HEK293T (cell line): ENCODE data around the gene MYO15A.

Experiments used
- CTCF ChIA-PET: fragments of 350-600 bp; formaldehyde crosslinking; extraction: SDS; loops from one replicate; lab custom pipeline; 2021; ENCODE audit warnings: antibody characterized with exemption, inconsistent platforms; lab: Yijun Ruan, JAX
- POLR2A ChIA-PET: fragments of 350-600 bp; formaldehyde crosslinking; extraction: SDS; loops from one replicate; lab custom pipeline; 2020; ENCODE audit warnings: antibody characterized with exemption, inconsistent platforms; lab: Yijun Ruan, JAX
- DNase-seq: peaks from one replicate; pipeline ENCODE4 v3.0.0; 2012; ENCODE audit warnings: mixed read lengths; ENCODE audit errors: extremely low spot score
- ARNT ChIP-seq: fragments of 450-650 bp; IDR thresholded peaks from 2 replicates; pipeline ENCODE4 v1.6.1; 2017; ENCODE audit warnings: mild to moderate bottlenecking
- BHLHE40 ChIP-seq: fragments of 450-650 bp; IDR thresholded peaks from 2 replicates; pipeline ENCODE4 v1.6.1; 2016; ENCODE audit warnings: mild to moderate bottlenecking, moderate library complexity, borderline replicate concordance
- CTBP1 ChIP-seq: fragments of 450-650 bp; IDR thresholded peaks from 2 replicates; pipeline ENCODE4 v1.6.1; 2016; ENCODE audit warnings: borderline replicate concordance
- ELF4 ChIP-seq: fragments of 450-650 bp; IDR thresholded peaks from 2 replicates; pipeline ENCODE4 v1.6.1; 2017; ENCODE audit warnings: antibody characterized with exemption
- FOXA1 ChIP-seq: fragments of 450-650 bp; IDR thresholded peaks from 2 replicates; pipeline ENCODE4 v1.6.1; 2016; ENCODE audit warnings: mild to moderate bottlenecking
- FOXK2 ChIP-seq: fragments of 450-650 bp; IDR thresholded peaks from 2 replicates; pipeline ENCODE4 v1.6.1; 2016; ENCODE audit warnings: mild to moderate bottlenecking
- FOXM1 ChIP-seq: fragments of 450-650 bp; IDR thresholded peaks from 2 replicates; pipeline ENCODE4 v1.6.1; 2017; ENCODE audit warnings: mild to moderate bottlenecking, borderline replicate concordance
- HDGF ChIP-seq: fragments of 450-650 bp; IDR thresholded peaks from 2 replicates; pipeline ENCODE4 v1.6.1; 2017; ENCODE audit warnings: antibody characterized with exemption, borderline replicate concordance
- L3MBTL2 ChIP-seq: fragments of 450-650 bp; conservative IDR thresholded peaks from 2 replicates; pipeline ENCODE4 v1.6.1; 2016; ENCODE audit warnings: mild to moderate bottlenecking
- LEF1 ChIP-seq: fragments of 450-650 bp; IDR thresholded peaks from 2 replicates; pipeline ENCODE4 v1.6.1; 2017; ENCODE audit warnings: mild to moderate bottlenecking, borderline replicate concordance
- NFRKB ChIP-seq: fragments of 450-650 bp; IDR thresholded peaks from 2 replicates; pipeline ENCODE4 v1.6.1; 2016; ENCODE audit warnings: mild to moderate bottlenecking, moderate library complexity
- SP1 ChIP-seq: fragments of 450-650 bp; IDR thresholded peaks from 2 replicates; pipeline ENCODE4 v1.6.1; 2017
- SUZ12 ChIP-seq: fragments of 450-650 bp; IDR thresholded peaks from 2 replicates; pipeline ENCODE4 v1.6.1; 2016; ENCODE audit warnings: mild to moderate bottlenecking
- TARDBP ChIP-seq: fragments of 450-650 bp; IDR thresholded peaks from 2 replicates; pipeline ENCODE4 v1.6.1; 2016
- ZNF384 ChIP-seq: fragments of 450-650 bp; IDR thresholded peaks from 2 replicates; pipeline ENCODE4 v1.6.1; 2016
- TF ChIP-seq, protein P1 (sequence below): fragments of 450-650 bp; IDR thresholded peaks from 2 replicates; pipeline ENCODE4 v1.6.1; 2016

Gene MYO15A

DNA sequence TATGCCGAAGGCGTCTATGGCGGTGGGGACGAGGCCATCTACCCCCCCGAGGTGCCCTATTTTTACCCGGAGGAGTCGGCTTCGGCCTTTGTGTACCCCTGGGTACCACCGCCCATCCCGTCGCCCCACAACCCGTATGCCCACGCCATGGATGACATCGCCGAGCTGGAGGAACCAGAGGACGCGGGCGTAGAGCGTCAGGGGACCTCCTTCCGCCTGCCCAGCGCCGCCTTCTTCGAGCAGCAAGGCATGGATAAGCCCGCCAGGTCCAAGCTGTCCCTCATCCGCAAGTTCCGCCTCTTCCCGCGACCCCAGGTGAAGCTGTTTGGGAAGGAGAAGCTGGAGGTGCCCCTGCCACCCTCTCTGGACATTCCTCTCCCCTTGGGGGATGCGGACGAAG is 11.4 kb downstream of the MYO15A start:
- TF ChIP-seq BHLHE40 (no peak), CTBP1 (no peak), FOXM1 (no peak), ARNT (no peak), HDGF (no peak), SP1 (no peak), FOXA1 (no peak), LEF1 (no peak), TARDBP (no peak), ELF4 (no peak), ZNF384 (no peak)
- TF ChIP-seq, protein P1, sequence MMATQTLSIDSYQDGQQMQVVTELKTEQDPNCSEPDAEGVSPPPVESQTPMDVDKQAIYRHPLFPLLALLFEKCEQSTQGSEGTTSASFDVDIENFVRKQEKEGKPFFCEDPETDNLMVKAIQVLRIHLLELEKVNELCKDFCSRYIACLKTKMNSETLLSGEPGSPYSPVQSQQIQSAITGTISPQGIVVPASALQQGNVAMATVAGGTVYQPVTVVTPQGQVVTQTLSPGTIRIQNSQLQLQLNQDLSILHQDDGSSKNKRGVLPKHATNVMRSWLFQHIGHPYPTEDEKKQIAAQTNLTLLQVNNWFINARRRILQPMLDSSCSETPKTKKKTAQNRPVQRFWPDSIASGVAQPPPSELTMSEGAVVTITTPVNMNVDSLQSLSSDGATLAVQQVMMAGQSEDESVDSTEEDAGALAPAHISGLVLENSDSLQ, result no peak
- no peak for DNase-seq
- ChIA-PET POLR2A (no interaction called here), CTCF (no interaction called here)

DNA sequence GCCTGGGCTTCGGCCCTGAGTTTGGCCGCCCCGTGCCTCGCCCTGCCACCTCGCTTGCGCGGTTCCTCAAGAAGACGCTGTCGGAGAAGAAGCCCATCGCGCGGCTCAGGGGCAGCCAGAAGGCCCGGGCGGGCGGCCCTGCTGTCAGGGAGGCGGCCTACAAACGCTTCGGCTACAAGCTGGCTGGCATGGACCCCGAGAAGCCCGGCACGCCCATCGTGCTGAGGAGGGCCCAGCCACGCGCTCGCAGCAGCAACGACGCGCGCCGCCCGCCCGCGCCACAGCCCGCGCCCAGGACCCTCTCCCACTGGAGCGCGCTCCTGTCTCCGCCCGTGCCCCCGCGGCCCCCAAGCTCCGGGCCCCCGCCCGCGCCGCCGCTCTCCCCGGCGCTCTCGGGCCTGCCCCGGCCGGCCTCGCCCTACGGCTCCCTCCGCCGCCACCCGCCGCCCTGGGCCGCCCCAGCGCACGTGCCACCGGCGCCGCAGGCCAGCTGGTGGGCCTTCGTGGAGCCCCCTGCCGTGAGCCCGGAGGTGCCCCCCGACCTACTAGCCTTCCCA is 12.0 kb downstream of the MYO15A start:
- CTCF ChIA-PET, result no interaction called here
- TF ChIP-seq CTBP1 (no peak), TARDBP (no peak), FOXA1 (no peak), SP1 (no peak), BHLHE40 (no peak), SUZ12 (no peak), ELF4 (no peak), ZNF384 (no peak), FOXK2 (no peak), NFRKB (no peak), L3MBTL2 (no peak), FOXM1 (no peak)
- TF ChIP-seq, protein P1, result no peak
- POLR2A ChIA-PET, result no interaction called here
- DNase-seq, result no peak

DNA sequence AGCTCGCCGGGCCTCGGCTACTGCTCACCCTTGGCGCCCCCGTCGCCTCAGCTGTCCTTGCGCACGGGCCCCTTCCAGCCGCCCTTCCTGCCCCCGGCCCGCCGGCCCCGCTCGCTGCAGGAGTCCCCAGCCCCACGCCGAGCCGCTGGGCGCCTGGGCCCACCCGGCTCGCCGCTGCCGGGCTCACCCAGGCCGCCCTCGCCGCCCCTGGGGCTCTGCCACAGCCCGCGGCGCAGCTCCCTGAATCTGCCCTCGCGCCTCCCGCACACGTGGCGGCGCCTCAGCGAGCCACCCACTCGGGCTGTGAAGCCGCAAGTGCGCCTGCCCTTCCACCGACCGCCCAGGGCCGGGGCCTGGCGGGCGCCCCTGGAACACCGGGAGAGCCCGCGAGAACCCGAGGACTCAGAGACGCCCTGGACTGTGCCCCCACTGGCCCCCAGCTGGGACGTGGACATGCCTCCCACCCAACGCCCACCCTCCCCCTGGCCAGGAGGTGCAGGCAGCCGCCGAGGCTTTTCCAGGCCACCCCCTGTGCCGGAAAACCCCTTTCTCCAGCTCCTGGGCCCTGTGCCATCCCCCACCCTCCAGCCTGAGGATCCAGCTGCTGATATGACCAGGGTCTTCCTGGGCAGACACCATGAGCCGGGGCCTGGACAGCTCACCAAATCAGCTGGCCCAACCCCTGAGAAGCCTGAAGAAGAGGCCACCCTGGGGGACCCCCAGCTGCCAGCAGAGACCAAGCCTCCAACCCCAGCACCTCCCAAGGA is 12.8 kb downstream of the MYO15A start:
- ChIA-PET POLR2A (no interaction called here), CTCF (no interaction called here)
- TF ChIP-seq SUZ12, result no peak
- no peak for TF ChIP-seq FOXM1
- no peak for TF ChIP-seq TARDBP
- no peak for TF ChIP-seq CTBP1
- no peak for TF ChIP-seq FOXK2
- no peak for TF ChIP-seq SP1
- DNase-seq, result no peak

DNA sequence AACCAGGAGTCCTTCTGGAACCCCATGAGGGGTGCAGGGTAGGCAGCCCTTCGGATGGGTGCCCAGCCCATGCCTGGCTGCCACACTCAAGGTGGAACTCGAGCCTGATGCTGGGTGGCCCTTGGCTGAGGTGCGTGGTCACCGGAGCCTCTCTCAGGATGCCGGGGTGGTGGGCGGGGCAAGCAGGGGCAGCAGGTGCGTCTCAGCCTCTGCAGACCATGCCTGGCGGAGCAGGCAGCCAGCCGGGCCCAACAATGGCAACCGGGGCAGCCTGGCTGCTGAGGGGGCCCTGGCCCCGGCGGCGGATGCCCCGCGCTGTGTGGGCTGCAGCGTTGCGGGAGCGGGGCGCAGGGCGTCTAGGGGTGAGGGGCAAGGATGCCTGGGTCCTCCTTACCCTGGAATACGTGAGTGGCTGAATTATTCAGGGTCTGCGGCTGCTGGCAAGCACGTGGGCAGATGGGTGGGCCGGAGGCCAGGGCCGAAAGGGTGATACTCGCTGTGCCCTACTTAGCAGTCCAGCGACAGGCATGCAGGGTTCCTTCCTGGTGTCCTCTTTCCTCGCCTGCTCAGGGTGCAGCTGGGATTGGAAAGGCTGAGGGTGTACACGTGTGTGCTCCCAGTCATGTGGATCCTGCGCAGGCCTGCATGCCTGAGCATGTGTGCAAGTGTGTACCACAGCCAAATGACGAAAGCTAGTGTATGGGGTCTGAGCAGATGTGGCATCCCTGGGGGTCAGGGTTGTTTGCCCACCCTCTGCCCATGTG is 14.6 kb downstream of the MYO15A start:
- CTCF ChIA-PET, result no interaction called here
- POLR2A ChIA-PET, result no interaction called here
- TF ChIP-seq BHLHE40 (no peak), FOXM1 (no peak), ARNT (no peak), SP1 (no peak)
- DNase-seq, result no peak

DNA sequence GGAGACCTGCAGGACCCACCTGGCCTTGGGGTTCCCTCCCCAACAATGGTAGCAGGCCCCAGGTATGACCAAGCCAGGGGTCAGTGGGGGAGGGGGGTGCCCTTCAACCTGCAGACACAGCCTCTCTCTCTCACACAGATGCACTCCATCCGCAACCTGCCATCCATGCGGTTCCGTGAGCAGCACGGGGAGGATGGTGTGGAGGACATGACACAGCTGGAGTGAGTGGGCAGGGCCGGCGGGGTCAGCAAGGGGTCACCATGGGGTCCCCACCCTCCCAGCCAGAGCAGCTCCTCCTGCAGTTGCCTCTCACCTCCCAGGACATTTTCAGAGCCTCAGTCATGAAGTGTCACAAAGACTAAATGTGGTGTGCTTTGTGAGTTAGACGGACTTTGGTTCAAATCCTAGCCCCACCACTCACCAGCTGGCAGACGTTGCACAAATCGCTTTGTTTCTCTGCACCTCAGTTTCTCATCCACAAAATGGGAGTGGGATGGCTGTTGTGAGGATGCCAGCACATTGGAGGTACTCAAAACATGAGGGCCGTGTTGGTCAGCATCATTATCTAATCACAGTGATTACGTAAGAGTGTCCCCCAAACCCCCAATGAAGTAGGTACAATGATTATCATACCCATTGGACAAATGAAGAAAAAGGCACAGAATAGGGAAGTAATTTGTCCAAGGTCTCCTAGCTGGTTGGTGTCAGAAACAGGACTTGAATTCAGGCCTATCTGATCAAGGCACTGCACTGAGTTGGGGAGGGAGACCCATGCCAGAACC is 16.0 kb downstream of the MYO15A start:
- POLR2A ChIA-PET, result no interaction called here
- CTCF ChIA-PET, result no interaction called here

DNA sequence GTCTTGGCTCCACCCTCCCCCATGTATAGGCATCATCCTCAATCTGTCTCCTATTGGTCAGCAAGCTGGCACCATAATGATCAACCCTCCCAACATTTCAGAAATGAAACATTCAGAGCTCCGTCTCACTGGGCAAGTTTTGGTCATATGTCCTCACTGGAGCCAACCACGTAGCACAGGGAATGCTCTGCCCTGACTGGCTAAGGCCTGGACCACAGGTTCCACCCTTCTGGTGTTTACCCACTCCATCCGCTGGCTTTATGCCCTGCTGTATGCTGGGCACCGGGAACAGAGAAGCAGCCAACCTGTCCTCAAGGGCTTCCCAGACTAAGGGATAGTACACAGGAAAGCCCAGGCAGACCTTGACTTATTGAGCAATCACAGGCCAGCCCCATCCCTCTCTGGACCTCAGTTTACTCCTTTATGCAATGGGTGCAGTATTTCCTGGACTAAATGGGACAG is 20.5 kb downstream of the MYO15A start:
- TF ChIP-seq SUZ12, result no peak
- TF ChIP-seq SP1, result no peak
- TF ChIP-seq CTBP1, result no peak
- TF ChIP-seq FOXA1, result no peak
- no peak for TF ChIP-seq ELF4
- TF ChIP-seq L3MBTL2, result no peak
- TF ChIP-seq ZNF384, result no peak
- TF ChIP-seq FOXM1, result no peak
- no peak for TF ChIP-seq ARNT
- no peak for DNase-seq
- POLR2A ChIA-PET, result interaction anchor here (1.6 kb wide), 1 partner anchor 54 kb away, joined by 4 read pairs; the partner anchor contains the start of gene ALKBH5
- CTCF ChIA-PET, result interaction anchor here (0.9 to 1.0 kb wide), 2 partner anchors 10 to 15 kb away, joined by 3 to 9 read pairs; no protein-coding TSS in a partner anchor

More for the DNA sequence above, 16.0 kb downstream of the MYO15A start:
- no peak for TF ChIP-seq ARNT
- DNase-seq, result no peak
